GM21515 (cell line): ENCODE measurements around the gene TAOK1.
"Not testable (repeated sequence)": the region's sequence is repeated elsewhere in the genome, so short reads cannot be mapped to it uniquely, and the experiment has no call there.

ENCODE experiments used
- ATAC-seq: cut with Tn5 transposase; IDR thresholded peaks from one replicate; pipeline ENCODE4 v1.9.1; 2021; ENCODE audit not compliant: unreplicated experiment

TAOK1 gene

DNA sequence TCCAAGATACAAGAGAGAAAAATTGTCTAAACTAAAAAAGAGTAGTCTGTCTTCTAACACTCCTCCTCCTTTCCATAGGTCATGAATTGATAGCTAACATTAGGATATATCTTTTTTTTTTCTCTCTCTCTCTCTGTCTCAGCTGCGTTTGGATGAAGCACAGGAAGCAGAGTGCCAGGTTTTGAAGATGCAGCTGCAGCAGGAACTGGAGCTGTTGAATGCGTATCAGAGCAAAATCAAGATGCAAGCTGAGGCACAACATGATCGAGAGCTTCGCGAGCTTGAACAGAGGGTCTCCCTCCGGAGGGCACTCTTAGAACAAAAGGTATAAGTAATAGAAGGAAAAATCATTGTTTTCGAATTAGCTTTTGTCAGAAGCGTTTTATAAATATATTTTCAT, 143.8 kb downstream of the TAOK1 start:
- no peak for ATAC-seq

DNA sequence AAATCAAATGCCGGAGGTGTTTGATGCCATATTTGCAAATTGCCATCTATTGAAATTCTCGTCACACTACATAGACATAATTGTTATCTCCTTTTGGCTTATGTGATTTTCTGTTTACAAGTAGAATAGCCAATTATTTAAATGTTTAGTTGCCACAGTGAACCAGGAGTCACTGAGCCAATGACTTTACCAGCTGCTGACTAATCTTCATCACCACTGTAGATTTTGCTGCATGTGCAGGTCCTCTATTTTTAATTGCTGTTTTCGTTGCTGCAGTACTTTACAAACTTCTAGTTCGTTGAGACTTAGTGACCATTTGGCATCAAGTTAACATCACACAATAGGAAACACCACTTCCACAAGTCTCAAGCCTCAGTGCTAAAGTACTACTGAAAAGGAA, 153.9 kb downstream of the TAOK1 start:
- no peak for ATAC-seq

DNA sequence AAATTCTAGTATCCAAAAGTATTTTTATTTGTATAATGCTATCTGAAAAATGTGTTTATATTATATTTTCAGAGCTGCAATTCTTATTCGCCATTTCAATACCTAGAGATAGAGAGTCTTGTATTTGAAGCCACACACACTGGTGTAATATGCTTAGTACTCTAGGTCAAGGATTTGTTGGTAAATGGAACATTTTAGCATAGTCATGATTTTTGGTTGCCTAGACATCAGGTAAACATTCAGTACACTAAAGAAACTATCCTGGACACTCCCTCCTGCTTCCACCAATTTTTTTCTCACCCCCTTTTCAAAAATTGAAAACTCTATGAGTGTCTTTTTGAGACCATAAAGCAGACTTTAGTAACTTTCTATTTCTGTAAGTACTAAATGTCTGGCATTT, 155.9 kb downstream of the TAOK1 start:
- ATAC-seq, result no peak

DNA sequence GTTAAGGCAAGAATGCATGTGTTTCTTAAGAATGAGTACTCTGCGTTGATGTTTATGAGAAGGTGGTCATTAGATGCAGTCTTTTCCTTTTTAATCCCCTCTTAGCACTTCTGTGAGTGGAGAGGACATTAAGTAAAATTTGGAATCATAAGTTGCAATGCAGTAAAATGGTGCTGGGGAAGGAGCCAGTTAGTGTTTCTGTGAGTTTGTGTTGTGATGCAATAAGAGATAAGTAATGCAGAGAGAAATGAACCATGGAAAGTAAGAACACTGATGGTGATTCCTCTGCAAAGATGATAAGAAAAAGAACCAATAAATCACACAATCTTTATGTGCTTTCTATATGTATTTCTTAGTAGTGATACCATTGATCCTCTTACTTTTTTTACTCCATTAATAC, 156.7 kb downstream of the TAOK1 start:
- no peak for ATAC-seq

DNA sequence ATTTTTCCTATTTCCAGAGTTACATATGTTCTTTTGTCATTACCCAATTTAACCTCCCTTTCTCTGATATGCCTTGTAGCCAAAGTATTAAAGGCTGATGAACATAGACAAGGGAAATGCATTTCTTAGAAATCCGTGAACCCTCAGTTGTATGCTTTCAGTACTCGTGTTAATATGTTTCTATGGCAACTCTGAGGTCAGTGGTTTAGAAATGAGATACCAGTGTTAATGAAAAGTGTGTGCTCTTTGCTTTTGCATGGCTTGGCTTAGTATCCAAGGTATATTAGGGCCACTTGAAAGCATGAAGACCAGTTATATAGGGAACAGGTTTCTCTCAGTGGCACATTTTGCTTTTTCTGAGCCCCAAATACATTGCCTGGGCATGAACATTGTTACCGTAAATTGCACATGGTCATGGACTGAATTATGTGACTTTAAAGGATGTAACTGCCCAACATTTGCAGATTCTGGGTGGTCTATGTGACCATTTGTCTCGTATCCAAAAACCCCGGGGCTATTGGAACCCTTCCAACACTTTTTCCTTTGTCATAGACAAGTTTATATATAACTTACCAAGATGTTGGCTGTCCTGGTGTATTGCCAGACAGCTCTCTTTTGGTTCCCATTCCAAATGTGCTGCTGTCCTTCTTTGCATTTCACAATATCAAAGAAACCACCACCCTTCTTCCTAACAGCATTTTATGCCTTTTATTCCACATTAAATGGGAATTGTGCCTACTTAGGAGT, 159.2 kb downstream of the TAOK1 start:
- no peak for ATAC-seq

DNA sequence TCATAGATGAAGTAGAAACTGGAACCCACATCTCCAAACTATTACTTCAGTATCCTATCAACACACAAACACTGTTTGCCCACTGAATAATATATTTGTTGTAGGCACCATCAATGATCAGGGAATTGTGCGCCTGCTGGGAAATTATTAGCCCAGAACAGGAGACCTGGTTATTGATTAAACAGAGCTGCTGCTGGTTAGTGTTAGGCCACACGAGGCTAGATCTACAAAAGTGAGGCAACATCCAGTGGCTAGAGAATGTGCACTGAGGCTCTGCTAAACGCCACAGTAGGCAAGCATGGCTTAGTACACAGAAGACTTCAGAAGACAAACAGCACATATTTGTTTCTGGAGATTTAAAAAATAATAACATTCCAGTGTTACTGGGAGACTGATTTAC, 165.7 kb downstream of the TAOK1 start:
- no peak for ATAC-seq

DNA sequence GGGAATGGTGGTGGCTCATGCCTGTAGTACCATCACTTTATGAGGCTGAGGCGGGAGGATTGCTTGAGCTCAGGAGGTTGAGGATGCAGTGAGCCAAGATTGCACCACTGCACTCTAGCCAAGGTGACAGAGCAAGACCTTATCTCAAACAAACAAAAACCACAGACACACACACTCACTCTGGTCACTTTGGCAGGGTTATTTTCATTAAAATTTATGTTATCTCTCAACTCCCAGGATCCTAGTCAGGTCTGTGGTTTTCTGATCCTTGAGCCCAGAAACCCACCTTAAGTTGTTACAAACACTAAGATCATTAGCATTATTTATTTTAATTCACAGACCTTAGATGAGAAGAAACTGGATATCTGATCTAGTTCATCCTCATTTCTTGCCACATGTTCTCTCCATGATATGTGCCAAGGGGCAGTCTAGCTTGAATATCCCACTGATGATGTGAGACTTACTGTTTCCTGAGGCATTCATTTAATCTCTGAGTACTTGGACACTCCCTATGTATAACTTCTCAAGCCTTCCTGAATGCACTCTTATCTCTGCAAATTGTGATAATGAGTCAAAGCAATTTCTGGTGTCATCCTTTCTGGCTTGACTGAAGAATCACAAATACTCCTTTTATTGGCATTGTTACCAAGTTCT, 167.0 kb downstream of the TAOK1 start:
- ATAC-seq, result no peak

DNA sequence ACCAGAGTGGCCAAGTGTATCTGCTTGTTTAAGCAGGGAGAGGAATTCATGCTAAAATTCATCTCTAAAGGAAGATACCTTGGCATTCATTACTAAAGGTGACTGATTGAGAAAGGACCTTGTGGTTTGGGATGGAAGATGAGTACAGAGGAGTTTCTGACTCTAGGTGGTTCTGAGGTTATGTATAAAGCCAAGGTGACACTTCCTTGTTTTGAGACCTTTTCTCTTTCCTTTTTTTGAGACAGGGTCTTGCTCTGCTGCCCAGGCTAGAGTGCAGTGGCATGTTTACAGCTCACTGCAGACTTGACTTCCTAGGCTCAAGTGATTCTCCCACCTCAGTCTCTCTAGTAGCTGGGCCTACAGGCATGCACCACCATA, 167.6 kb downstream of the TAOK1 start:
- ATAC-seq, result no peak

DNA sequence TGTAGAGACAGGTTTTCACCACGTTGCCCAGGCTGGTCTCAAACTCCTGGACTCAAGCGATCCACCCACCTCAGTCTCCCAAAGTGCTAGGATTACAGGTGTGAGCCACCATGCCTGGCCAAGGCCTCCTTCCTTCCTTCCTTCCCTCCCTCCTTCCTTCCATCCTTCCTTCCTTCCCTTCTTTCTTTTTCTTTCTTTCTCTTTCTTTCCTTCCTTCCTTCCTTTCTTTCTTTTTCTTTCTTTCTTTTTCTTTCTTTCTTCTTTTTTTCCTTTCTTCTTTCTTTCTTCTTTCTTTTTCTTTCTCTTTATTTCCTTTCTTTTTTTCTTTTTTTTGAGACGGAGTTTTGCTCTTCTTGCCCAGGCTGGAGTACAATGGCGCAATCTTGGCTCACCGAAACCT, 168.0 kb downstream of the TAOK1 start:
- not testable (repeated sequence) for ATAC-seq

DNA sequence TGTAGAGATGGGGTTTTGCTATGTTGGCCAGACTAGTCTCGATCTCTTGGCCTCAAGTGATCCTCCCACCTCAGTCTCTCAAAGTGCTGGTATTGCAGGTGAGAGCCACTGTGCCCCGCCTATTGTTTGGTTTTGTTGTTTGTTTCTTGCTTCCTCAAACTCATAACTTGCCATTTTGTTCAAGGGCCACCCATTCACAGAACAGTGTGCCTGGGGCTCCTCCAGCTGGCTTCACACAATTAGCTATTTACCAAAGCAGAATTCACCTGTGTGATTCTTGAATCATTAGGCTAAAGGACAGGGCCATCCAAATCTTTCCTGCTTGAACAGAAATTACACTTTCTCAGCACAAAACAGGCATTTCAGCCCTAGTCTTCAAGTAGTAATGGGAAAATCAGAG, 169.5 kb downstream of the TAOK1 start:
- no peak for ATAC-seq

DNA sequence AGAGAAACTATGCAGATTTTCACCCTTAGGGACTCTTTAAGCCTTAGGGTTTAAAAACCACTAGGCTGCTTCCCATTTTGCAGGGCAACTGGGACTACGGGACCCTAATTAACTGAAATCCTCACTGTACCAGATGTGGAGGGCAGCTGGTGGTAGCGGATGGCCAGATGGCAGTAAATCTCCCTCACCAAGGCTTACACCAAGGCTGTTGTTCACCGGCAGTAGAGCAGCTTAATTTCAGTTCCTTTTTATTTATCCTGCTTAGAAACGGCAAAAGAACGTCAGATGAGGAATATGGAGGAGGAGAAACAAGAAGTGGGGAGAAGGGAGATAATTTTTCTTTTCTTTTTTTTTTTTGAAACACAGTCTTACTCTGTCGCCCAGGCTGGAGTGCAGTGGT, 170.2 kb downstream of the TAOK1 start:
- ATAC-seq, result no peak

DNA sequence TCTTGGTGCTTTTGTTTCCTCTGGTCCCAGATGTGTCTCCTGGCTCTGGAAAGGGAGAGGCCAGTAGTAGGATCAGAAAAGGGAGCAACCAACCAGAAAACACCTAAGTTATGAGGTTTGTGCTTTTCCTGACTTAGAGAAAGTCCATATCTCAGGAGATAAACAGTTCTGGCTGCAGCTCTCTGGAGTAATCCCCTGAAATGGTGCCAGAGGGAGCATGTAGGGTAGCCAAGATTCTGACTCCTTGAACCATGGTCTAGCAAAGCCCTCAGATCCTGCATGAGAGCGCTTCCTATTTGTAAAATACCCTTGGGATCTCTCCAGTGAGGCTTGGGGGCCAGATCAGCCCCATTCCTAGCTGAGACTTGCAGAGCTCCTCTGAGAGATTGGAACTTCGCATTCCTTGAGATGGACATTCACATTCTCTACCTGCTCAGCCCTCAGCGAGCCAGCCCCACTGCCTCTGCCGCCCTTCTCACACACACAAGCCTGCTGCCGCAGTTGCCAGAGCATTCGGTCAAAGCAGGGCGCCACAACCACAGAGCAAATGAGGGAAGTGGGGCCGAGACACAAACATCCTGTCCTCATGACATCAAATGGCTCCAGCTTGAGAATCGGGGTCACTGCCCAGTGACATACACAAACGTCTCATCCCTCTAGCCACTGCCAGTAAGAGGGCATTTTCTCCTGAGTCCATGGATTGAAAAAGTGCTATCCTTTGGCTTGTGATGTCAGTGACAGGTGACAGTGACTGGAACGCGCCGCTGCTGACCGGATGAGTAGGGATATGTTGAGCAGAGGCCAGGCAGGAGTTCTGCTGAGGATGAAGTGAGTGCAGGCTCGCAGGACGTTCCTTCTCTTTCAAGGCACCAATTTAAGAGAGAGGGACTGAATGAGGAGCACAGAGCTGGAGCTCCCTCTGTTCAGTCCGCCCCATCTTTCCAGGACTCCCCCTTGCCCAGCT, 171.7 kb downstream of the TAOK1 start:
- ATAC-seq, result no peak

DNA sequence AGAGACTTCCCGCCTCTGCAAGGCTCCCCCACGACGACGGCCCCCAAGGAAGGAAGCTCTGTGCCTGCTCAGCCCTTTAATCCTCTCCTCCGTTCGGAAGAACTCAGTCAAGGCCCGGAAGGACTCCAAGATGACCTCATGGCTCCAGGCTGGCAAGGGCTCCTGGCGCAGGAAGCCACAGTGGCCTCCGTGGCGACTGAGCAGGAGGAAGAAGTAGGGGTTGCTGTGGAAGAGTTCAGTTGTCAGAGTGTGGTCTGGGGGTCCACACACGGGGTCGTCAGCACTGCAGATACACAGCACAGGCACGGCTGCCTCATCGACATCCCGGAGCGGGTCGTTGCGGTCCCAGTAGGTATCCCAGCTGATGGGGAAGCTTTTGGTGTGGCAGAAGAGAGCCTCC, 172.5 kb downstream of the TAOK1 start:
- ATAC-seq, result no peak

DNA sequence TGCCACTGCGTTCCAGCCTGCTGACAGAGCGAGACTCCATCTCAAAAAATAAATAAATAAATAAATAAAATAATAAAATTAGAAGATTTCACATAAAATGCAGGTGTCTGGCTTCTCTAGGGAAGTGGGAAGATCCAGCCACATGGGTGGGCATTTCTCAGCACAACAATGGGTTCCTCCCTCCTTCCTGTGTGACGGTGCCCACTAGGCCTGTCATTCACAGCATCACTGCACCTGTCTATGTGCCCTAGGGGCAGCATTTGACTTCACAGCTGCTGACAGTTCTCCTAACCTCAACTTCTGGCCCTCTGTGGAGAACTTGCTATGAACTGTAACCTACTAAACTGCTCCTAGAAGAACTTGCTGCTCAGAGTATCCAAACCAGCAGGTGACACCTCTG, 173.7 kb downstream of the TAOK1 start:
- no peak for ATAC-seq

DNA sequence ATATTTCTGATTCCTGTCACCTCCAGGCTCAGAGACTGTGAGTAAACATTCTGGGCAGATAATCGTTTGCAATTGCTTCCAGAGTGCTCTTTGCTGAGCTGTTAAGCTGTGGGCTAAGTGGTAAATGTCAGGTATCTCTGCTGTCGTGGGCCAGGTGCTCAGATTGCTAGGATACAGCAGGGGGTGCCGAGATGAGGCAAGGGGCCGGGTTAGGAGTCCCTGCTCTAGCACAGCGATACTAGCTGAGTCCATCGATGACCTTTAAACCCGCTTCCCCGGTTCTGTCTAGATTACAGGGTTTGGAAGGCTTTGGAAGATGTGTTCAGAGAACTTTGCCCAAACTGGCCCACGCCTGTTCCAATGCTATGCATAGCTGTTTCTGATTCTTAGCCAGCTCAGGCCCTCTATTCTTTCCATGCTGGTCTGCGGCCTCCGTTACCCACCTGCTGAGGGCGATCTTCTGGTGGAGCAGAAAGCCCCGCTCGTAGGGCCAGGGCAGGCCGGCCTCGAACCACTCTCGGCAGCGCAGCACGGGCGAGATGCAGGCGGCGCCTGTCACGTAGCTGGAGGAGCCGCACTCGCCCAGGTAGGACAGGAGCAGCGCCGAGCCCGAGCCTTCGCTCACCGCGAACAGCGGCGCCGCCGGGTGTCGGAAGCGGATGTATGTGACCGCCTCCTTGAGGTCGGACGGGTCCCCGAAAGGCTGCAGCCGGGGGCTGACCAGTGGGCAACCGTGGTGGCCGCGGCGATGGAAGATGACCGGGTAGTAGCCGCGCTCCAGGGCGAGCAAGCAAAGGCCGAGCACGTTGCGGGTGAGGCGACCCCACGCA, 175.7 kb downstream of the TAOK1 start:
- no peak for ATAC-seq

DNA sequence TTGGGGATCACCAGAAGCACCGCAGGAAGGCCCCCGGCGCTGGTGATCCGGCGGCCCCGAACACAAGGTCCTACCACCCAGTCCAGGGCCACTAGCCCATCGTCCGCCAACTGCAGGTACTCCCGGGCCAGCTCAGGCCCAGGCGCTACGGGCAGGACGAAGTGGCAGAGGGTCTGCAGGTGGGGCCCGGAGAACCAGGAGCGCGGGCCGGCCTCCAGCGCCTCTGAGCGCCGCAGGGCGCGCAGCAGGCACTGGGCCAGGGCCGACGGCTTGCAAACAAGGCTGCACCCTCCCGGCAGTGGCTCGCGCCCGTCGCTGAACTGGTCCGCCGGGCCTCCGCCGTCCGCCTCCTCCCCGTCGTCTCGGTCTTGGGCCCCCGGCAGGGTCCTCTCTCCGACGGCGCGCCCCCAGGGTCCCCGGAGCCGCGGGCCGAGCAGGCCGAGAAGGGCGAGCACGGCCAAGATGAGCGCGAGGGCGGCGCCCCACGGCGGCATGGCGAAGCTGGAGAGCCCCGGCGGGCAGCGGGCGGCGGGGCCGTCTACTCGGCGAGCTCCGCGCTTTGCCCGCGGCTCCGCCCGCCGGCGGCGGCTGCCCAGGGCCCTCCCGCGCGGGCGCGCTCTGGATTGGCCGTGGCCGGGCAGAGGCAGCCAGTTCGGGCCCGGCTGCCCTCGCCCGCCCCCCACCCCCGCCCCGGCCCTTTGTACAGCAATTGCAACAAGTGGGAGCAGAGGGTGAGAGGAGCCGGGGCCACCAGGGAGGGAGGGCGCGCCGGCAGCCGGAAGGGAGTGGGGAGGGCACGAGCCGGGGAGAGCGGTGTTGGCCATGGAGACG, 176.5 kb downstream of the TAOK1 start, which contains the start of gene ABHD15:
ABHD15 (minus strand) TSS at position 565 of the 831 bp plus-strand sequence; CDS start at position 494, 71 bp downstream.
- peak; percentile 15 for ATAC-seq

DNA sequence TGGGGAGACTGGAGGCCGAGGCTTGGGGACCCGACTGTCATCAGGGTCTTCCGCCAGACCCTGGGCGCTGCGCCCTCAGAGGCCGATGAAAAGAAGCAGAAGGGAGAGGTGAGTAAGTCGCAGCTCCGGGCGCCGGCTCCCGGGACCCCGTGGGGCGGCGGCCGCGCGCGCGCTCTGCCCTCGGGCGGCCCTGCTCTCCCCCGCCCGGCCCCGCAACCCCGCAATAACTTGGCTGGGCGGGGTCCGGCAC, 177.1 kb downstream of the TAOK1 start:
- ATAC-seq, result peak; percentile 7

DNA sequence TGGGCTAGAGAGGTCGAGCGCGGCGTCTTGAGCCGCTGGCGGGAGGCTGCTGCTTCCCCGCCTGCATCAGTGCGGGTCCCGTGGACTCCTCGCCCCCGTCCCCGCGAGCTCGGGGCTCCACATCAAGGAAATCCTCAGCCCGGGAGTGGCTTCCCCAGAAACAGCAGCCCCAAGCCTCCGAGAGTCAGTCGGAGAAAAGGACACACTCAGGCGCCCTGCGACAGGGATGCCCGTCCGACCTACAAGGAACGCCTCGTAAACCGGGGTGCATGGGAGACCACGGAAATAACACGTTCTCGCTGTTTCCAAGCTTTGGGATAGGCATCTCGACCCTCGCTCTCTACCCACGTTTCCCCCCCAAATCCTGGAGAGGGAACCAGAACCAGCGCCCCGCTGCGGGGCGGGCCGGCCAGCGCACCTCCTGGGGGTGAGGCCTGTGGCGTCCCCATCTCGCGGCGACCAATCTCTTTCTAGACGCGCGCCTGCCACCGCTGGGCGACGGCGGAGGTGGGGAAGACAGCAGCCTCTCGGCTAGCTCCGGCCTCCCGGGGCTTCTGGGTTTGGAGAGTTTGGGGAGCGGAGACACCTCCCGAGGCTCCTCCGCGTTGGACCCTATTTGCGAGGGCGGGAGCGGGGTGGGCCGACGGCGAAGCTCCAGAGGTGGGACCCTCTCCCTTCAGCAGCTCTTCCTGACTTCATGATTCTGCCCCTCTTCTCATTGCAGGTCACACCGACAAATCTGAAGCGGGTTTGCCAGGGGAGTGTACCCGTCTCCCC, 177.6 kb downstream of the TAOK1 start:
- peak; percentile 34 for ATAC-seq
